Measurements from ENCODE around the gene ZNF557. TPM values are rescaled to one million over a fixed set of nuclear protein-coding genes. Genes with fewer than 3 reads are reported as not detected.

The ZNF557 gene
- total and polyA plus RNA-seq, 10 of the 15 experiments (the other 5 are each of a cell fraction or from before 2014, with no cell fraction given): 3.9 to 12.1 (median 9.0) TPM

- no peak for TF ChIP-seq SMAD5 (IDR thresholded peaks at IDR 0.05; ENCODE audit: low read depth)
- no peak for TF ChIP-seq MEF2A (IDR thresholded peaks at IDR 0.05; ENCODE audit: insufficient read depth, low read depth, low read length)
- TF ChIP-seq ATF2 (IDR thresholded peaks at IDR 0.05; ENCODE audit: low read length): no peak
- no peak for TF ChIP-seq MYC (IDR thresholded peaks at IDR 0.05; ENCODE audit: insufficient read depth, insufficient read length, insufficient replicate concordance, low read length, severe bottlenecking)
- no peak for TF ChIP-seq SREBF2 (IDR thresholded peaks at IDR 0.05; ENCODE audit: low read length)
- TF ChIP-seq EP300 (IDR thresholded peaks at IDR 0.05; ENCODE audit: borderline replicate concordance in 1 of 2, control insufficient read depth in 1 of 2, low read depth in 2 of 2, low read length in 2 of 2): no peak
- no peak for TF ChIP-seq ZSCAN29 (IDR thresholded peaks at IDR 0.05)
- no peak; the same call in 1 of the 2 replicates for TF ChIP-seq RELB (IDR thresholded peaks at IDR 0.05; ENCODE audit: low read depth)
- TF ChIP-seq POLR2AphosphoS5 (IDR thresholded peaks at IDR 0.05; ENCODE audit: low read length): peak; percentile 66; the same call in 1 of the 2 replicates
- no peak for TF ChIP-seq PML (IDR thresholded peaks at IDR 0.05; ENCODE audit: low read length)
- no peak for TF ChIP-seq CREM (IDR thresholded peaks at IDR 0.05; ENCODE audit: low read depth)
- no peak for TF ChIP-seq LARP7 (IDR thresholded peaks at IDR 0.05)
- no peak for TF ChIP-seq ATF7 (IDR thresholded peaks at IDR 0.05; ENCODE audit: low read depth)
- TF ChIP-seq RUNX3 (IDR thresholded peaks at IDR 0.05; ENCODE audit: low read length): no peak
- no peak for TF ChIP-seq BCL3 (IDR thresholded peaks at IDR 0.05; ENCODE audit: borderline replicate concordance, insufficient read depth, low read depth, low read length, poor library complexity, severe bottlenecking)
- no peak for TF ChIP-seq TCF7 (IDR thresholded peaks at IDR 0.05; ENCODE audit: borderline replicate concordance)
- TF ChIP-seq SUPT20H (IDR thresholded peaks at IDR 0.05; ENCODE audit: borderline replicate concordance, control insufficient read depth, low read depth, low read length): no peak
- no peak for TF ChIP-seq TCF3 (IDR thresholded peaks at IDR 0.05; ENCODE audit: borderline replicate concordance, insufficient read depth, low read depth, low read length)
- no peak for TF ChIP-seq HSF1 (IDR thresholded peaks at IDR 0.05; ENCODE audit: low read depth, low read length)
- no peak for TF ChIP-seq HDAC2 (IDR thresholded peaks at IDR 0.05)
- TF ChIP-seq CHD1 (IDR thresholded peaks at IDR 0.05; ENCODE audit: low read depth, low read length): 0 out of 2 replicates have a peak, but pooled peaks have one; percentile 40
- TF ChIP-seq PBX3 (IDR thresholded peaks at IDR 0.05; ENCODE audit: insufficient replicate concordance, low read depth, low read length): no peak
- TF ChIP-seq FOXM1 (IDR thresholded peaks at IDR 0.05; ENCODE audit: low read depth, low read length): no peak
These were observed 29.4 kb downstream of the ZNF557 start (continued) for GRCh38 chr19:7098701-7099596.
